Type B pancreatic cell (in vitro differentiated cells): ENCODE results near the gene PRR5L. TPM values are rescaled to one million over a fixed set of nuclear protein-coding genes. Genes with fewer than 3 reads are reported as not detected.

Source experiments
- DNase-seq: peaks from one replicate; pipeline ENCODE4 v3.0.0; 2021; ENCODE audit warnings: mixed read lengths; ENCODE audit not compliant: unreplicated experiment; ENCODE audit errors: extremely low spot score
- H3K27ac Mint-ChIP-seq: 2 replicates; pipeline ENCODE4 v1.8.0; 2021; ENCODE audit warnings: mild to moderate bottlenecking, mixed read lengths
- H3K27me3 Mint-ChIP-seq: 2 replicates; pipeline ENCODE4 v1.8.0; 2021; ENCODE audit warnings: mixed read lengths
- H3K36me3 Mint-ChIP-seq: 2 replicates; pipeline ENCODE4 v1.8.0; 2021; ENCODE audit warnings: mixed read lengths
- H3K4me1 Mint-ChIP-seq: one replicate; pipeline ENCODE4 v1.8.0; 2021; ENCODE audit warnings: mixed read lengths; ENCODE audit not compliant: unreplicated experiment
- H3K4me3 Mint-ChIP-seq: 2 replicates; pipeline ENCODE4 v1.8.0; 2021; ENCODE audit warnings: mild to moderate bottlenecking, mixed read lengths
- H3K9me3 Mint-ChIP-seq: 2 replicates; pipeline ENCODE4 v1.8.0; 2021; ENCODE audit warnings: mixed read lengths
- CTCF ChIP-seq: fragments of 200-600 bp; sonication (generic); conservative IDR thresholded peaks from 2 replicates; pipeline ENCODE4 v1.5.0; 2021; ENCODE audit warnings: antibody characterized with exemption, mild to moderate bottlenecking
- total RNA-seq: library from RNA; stranded (reverse); gene quantifications from 2 replicates; pipeline ENCODE4 v1.2.1, GENCODE V29; 2021; ENCODE audit warnings: low replicate concordance

PRR5L gene
- total RNA-seq, 1 donor from 2014 or later = 11.0 TPM

DNA sequence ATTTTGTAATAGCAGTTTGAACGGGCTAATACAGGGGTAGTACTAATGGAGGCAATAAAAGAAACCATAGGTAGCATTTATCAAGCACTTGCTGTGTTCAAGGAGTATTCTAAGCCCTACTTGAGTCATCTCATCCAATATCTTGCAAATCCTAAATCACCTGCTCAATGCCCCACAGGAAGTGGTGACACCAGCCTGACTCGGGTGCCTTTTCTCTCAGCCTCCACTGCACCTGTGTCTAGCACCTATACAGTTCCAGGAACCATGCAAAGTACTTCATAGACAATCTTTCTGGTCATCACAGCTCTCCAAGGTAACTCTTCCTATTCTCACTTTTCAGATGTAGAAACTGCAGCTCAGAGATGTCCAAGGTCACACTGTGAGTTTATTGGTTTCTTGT, 98.0 kb downstream of the PRR5L start:
- no peak for DNase-seq
- H3K36me3 Mint-ChIP-seq = peaks cover 8% of the 10 kb centered on the region
- peaks cover 7% of the 10 kb centered on the region for H3K4me1 Mint-ChIP-seq
- no peak for TF ChIP-seq CTCF
- H3K27me3 Mint-ChIP-seq = peaks cover 14% of the 10 kb centered on the region
- no peak overlapping the region for H3K4me3 Mint-ChIP-seq
- no peak overlapping the region for H3K27ac Mint-ChIP-seq
- H3K9me3 Mint-ChIP-seq = no peaks in the 10 kb centered on the region

- no peak overlapping the region for H3K4me3 Mint-ChIP-seq
- DNase-seq = no peak
- peaks cover 14% of the 10 kb centered on the region for H3K27me3 Mint-ChIP-seq
- H3K27ac Mint-ChIP-seq = no peak overlapping the region
- H3K4me1 Mint-ChIP-seq = peaks cover 7% of the 10 kb centered on the region
- no peaks in the 10 kb centered on the region for H3K9me3 Mint-ChIP-seq
- H3K36me3 Mint-ChIP-seq = peaks cover 8% of the 10 kb centered on the region
- TF ChIP-seq CTCF = no peak
These were observed 98.8 kb downstream of the PRR5L start for GRCh38 chr11:36394926-36395325.

DNA sequence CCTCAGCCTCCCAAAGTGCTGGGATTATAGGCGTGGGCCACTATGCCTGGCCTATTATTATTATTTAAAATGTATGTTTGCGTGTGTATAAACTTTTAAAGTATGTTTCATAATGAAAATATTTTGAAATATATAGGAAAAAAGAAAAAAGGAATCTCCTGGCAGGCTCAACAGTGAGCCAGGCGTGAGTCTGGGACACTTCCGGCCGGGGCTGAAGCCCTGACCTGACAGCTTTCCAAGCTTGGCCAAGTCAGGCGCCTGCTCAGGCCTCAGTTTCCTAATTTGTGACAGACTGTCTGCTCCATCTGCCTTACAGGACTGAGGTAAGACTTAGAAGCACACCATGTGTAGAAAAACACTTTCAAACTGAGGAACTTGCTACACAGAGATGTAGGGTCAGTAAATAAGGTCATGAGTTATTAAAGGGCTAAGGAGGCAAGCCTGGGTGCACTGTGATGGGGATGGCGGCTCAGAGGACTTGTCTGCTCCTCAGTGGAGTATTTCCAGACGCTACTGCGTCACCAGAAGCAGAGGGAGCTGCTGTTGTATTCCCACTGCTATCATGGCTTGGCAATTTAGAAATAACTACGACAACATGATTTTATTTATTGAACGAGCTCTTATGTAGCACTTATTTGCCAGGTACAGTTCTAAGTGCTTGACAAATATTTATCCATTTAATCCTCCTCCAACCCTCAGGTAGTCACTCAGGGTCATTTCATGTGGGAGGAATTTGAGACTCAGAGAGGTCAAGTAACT, 100.1 kb downstream of the PRR5L start:
- Mint-ChIP-seq H3K27ac (no peak overlapping the region), H3K27me3 (peaks cover 18% of the 10 kb centered on the region), H3K4me3 (no peak overlapping the region), H3K9me3 (no peaks in the 10 kb centered on the region), H3K36me3 (peaks cover 8% of the 10 kb centered on the region), H3K4me1 (peaks cover 2% of the 10 kb centered on the region)
- no peak for DNase-seq
- no peak for TF ChIP-seq CTCF

DNA sequence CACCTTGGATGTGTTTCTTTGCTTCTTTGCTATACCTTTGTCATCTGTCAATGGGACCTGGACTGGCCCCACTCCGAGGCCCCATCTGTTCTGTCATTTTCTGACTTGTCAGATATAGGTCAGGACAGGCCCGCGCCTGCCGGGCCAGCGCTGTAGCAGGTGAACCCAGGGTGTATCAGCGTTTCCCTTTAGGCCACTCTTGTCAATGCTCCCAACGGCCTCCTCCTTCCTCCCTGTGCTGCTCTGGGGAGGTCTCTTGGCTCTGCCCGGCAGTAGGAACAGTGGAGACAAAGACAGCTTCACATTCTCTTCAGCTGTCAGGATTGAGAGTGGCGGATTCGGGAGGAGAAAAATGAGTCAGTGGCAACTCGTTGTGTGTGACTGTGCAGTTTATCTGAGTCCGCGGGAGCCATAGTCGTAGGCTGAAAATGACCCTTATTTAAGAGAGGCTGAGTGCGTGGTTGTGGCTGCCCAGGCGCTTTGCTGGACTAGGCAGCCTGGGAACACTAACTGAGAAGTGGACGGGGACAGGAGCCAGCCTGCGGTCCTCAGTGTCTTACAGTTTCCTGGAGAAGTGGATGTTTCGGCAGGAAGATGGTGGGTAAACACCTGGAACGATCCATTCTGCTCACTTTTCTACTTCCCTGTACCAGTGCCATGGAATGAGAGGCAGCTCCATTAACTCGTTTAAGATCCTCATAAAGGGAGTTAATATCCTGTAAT, 102.3 kb downstream of the PRR5L start:
- DNase-seq = no peak
- no peak overlapping the region for H3K4me3 Mint-ChIP-seq
- H3K4me1 Mint-ChIP-seq = no peaks in the 10 kb centered on the region
- H3K9me3 Mint-ChIP-seq = no peaks in the 10 kb centered on the region
- H3K36me3 Mint-ChIP-seq = peaks cover 10% of the 10 kb centered on the region
- peaks cover 15% of the 10 kb centered on the region for H3K27me3 Mint-ChIP-seq
- TF ChIP-seq CTCF = no peak
- H3K27ac Mint-ChIP-seq = no peak overlapping the region

DNA sequence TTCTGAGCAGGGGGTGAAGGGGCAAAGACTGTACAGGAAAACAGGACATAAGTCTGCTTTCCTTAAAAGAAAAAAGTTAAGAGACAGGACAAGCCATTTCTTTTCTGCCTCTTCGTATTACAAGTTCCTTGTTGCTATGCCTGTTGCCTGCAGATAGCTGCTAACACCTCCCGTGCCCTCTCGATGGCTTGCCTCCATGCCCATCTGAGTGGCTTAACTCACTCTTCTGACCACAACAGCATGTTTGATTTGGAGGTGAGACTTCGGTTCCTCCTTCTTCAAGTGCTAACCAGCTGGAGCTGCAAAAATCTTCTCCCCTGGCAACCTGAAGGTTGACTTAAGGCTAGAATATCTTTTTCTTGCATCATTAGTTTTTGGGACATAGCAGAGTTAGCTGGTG, 103.1 kb downstream of the PRR5L start:
- H3K27ac Mint-ChIP-seq = no peak overlapping the region
- TF ChIP-seq CTCF = no peak
- no peak for DNase-seq
- H3K36me3 Mint-ChIP-seq = peaks cover 12% of the 10 kb centered on the region
- peaks cover 13% of the 10 kb centered on the region for H3K27me3 Mint-ChIP-seq
- H3K9me3 Mint-ChIP-seq = no peaks in the 10 kb centered on the region
- H3K4me1 Mint-ChIP-seq = no peaks in the 10 kb centered on the region
- no peak overlapping the region for H3K4me3 Mint-ChIP-seq
